ENCODE measurements around the gene OR10A4. TPM values are rescaled to one million over a fixed set of nuclear protein-coding genes. Genes with fewer than 3 reads are reported as not detected.

OR10A4 gene
- total and polyA plus RNA-seq, 9 of the 15 experiments (the other 6 are each of a cell fraction or from before 2014, with no cell fraction given), result not detected

GRCh38 chr11:6925636-6926207 is 49.3 kb downstream of the OR10A4 start (continued):
- TF ChIP-seq SFPQ (IDR thresholded peaks at IDR 0.05; ENCODE audit: low read depth, low read length) (no peak), PML (IDR thresholded peaks at IDR 0.05; ENCODE audit: low read length) (peak; percentile 12; the same call in 1 of the 2 replicates), POLR2AphosphoS5 (IDR thresholded peaks at IDR 0.05; ENCODE audit: control insufficient read depth, insufficient read depth, low read depth, low read length) (no peak), BRD9 (IDR thresholded peaks at IDR 0.05; ENCODE audit: low read depth, partially characterized antibody) (peak; percentile 55), KDM1A (IDR thresholded peaks at IDR 0.05) (peak in 1 of 2 experiments; percentile 40; a peak in 1 of 4 replicates), NFATC3 (IDR thresholded peaks at IDR 0.05) (0 out of 2 replicates have a peak, but pooled peaks have one; percentile 75), ZNF780A (CRISPR knock-in tag; IDR thresholded peaks at IDR 0.05) (no peak), HDAC2 (IDR thresholded peaks at IDR 0.05) (0 out of 2 replicates have a peak, but pooled peaks have one; percentile 11), DPF2 (IDR thresholded peaks at IDR 0.05) (peak; percentile 24), SAFB2 (IDR thresholded peaks at IDR 0.05; ENCODE audit: borderline replicate concordance, low read depth, low read length, severe bottlenecking) (no peak), SUPT5H (IDR thresholded peaks at IDR 0.05) (0 out of 2 replicates have a peak, but pooled peaks have one; percentile 4), ZKSCAN8 (CRISPR knock-in tag; IDR thresholded peaks at IDR 0.05) (peak; percentile 62; the same call in 1 of the 2 replicates), LEF1 (IDR thresholded peaks at IDR 0.05) (0 out of 2 replicates have a peak, but pooled peaks have one; percentile 8), NFIC (IDR thresholded peaks at IDR 0.05) (peak; percentile 14; the same call in 1 of the 2 replicates), PRMT5 (CRISPR knock-in tag; IDR thresholded peaks at IDR 0.05) (no peak), NCOA1 (IDR thresholded peaks at IDR 0.05; ENCODE audit: low read depth) (no peak), ZNF124 (CRISPR knock-in tag; IDR thresholded peaks at IDR 0.05) (no peak), TBP (optimal IDR thresholded peaks at IDR 0.05; ENCODE audit: low read depth, low read length) (no peak), EHMT2 (IDR thresholded peaks at IDR 0.05) (peak; percentile 86; the same call in 1 of the 2 replicates), ZBTB7A (IDR thresholded peaks at IDR 0.05; ENCODE audit: borderline replicate concordance, control insufficient read depth, low read depth, low read length) (no peak), MEIS2 (IDR thresholded peaks at IDR 0.05; ENCODE audit: partially characterized antibody) (no peak), ZNF184 (CRISPR knock-in tag; IDR thresholded peaks at IDR 0.05) (no peak)
- TF ChIP-seq, protein P1, sequence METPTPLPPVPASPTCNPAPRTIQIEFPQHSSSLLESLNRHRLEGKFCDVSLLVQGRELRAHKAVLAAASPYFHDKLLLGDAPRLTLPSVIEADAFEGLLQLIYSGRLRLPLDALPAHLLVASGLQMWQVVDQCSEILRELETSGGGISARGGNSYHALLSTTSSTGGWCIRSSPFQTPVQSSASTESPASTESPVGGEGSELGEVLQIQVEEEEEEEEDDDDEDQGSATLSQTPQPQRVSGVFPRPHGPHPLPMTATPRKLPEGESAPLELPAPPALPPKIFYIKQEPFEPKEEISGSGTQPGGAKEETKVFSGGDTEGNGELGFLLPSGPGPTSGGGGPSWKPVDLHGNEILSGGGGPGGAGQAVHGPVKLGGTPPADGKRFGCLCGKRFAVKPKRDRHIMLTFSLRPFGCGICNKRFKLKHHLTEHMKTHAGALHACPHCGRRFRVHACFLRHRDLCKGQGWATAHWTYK (CRISPR knock-in tag; IDR thresholded peaks at IDR 0.05), result 0 out of 2 replicates have a peak, but pooled peaks have one; percentile 19
- TF ChIP-seq, protein P2, sequence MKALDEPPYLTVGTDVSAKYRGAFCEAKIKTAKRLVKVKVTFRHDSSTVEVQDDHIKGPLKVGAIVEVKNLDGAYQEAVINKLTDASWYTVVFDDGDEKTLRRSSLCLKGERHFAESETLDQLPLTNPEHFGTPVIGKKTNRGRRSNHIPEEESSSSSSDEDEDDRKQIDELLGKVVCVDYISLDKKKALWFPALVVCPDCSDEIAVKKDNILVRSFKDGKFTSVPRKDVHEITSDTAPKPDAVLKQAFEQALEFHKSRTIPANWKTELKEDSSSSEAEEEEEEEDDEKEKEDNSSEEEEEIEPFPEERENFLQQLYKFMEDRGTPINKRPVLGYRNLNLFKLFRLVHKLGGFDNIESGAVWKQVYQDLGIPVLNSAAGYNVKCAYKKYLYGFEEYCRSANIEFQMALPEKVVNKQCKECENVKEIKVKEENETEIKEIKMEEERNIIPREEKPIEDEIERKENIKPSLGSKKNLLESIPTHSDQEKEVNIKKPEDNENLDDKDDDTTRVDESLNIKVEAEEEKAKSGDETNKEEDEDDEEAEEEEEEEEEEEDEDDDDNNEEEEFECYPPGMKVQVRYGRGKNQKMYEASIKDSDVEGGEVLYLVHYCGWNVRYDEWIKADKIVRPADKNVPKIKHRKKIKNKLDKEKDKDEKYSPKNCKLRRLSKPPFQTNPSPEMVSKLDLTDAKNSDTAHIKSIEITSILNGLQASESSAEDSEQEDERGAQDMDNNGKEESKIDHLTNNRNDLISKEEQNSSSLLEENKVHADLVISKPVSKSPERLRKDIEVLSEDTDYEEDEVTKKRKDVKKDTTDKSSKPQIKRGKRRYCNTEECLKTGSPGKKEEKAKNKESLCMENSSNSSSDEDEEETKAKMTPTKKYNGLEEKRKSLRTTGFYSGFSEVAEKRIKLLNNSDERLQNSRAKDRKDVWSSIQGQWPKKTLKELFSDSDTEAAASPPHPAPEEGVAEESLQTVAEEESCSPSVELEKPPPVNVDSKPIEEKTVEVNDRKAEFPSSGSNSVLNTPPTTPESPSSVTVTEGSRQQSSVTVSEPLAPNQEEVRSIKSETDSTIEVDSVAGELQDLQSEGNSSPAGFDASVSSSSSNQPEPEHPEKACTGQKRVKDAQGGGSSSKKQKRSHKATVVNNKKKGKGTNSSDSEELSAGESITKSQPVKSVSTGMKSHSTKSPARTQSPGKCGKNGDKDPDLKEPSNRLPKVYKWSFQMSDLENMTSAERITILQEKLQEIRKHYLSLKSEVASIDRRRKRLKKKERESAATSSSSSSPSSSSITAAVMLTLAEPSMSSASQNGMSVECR (CRISPR knock-in tag; IDR thresholded peaks at IDR 0.05), result peak; percentile 27; the same call in 1 of the 2 replicates
